HT1080 (cell line): ENCODE data around the gene KCND2. TPM values are rescaled to one million over a fixed set of nuclear protein-coding genes. Genes with fewer than 3 reads are reported as not detected.
A peak's percentile ranks its signal among the peaks of the same experiment; 100 is the strongest.
"Not testable (repeated sequence)": the region's sequence is repeated elsewhere in the genome, so short reads cannot be mapped to it uniquely, and the experiment has no call there.

Source experiments
- DNase-seq: peaks from one replicate; pipeline ENCODE4 v3.0.0-alpha.2; 2015; ENCODE audit warnings: low read depth
- total RNA-seq: library from RNA; depleted of rRNA; stranded (reverse); fragments of >200 nt; shearing (Covaris generic); gene quantifications from 2 replicates; pipeline ENCODE4 v1.2.3, GENCODE V29; 2014

KCND2 gene
- total RNA-seq, 1 experiment from 2014 or later = not detected

DNA sequence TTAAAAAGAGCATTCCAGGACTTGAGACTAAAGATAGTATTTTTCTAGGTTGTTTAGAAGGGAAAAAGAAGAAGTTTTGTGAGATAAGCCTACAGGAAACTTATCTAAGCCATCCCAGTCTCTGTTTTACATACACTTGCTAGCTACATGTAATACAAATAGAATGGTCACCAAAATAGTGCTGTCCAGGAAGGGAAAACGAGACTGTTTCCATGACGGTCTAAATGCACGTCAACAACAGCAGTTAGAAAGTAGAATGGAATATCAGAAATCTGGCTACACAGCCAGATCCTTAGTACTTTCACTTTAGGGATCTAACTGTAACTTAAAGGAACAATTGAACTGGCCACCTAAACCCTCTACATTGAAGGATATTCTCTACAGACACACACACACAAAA, 467.4 kb downstream of the KCND2 start:
- peak; percentile 2 for DNase-seq

- DNase-seq = no peak
Measured at GRCh38 chr7:120741371-120742042, 468.5 kb downstream of the KCND2 start.

DNA sequence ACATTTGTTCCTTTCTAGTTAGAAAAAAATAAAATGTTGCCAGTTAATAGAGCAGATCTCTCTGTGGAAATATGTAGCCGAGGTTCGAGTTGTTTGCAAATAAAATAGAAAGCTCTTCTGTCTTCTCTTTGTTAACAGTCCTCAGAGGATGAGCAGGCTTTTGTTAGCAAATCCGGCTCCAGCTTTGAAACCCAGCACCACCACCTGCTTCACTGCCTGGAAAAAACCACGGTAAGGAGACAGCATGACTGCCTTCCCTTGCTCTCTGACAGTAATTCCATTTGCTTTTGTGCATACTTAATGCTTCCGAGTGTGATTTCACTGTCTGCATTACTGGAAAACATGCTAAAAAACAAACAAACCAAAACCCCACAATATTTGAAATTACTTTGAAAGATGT, 469.4 kb downstream of the KCND2 start:
- DNase-seq = no peak

DNA sequence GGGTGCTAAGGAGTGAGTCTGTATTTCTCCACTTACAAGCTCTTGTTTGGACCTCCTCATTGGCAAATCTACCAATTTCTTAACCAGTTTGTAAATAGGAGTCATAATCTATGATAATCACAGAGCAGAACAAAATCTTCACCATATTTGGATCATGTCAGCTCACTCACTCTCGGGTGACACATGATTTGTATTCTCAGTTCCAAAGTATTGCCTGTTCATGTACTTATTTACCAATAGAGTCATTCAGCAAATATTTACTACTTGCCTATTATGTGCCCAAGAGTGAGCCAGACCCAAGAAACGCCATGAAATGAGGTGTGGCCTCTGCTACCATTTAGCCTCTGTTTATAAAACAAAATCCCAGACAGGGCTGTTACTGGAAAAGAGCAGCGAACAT, 470.2 kb downstream of the KCND2 start:
- no peak for DNase-seq

- no peak for DNase-seq
Measured at GRCh38 chr7:120760050-120760449, 487.1 kb downstream of the KCND2 start.

DNA sequence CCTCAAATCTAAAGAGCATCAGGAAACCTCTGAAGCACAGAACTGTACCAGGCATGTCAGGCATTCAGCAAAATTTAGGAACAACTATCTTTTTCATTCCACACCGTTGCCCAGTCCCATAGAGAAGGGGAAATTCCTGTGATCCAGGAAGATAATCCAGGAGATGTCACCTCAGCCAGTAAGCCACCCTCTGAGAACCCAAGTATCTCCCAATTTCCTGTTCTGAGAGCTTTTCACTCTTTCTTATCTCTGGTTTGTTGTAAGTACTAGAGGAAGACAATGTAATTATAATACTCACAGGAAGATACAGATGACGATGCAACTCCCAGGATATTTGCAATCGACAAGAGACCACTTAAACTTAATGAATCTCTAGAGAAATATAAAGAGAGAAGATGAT, 487.9 kb downstream of the KCND2 start:
- no peak for DNase-seq

- no peak for DNase-seq
Measured at GRCh38 chr7:120770206-120770605, 497.2 kb downstream of the KCND2 start.

- no peak for DNase-seq
Measured at GRCh38 chr7:120774481-120774880, 501.5 kb downstream of the KCND2 start.

GRCh38 chr7:120775755-120776154, 502.8 kb downstream of the KCND2 start:
- DNase-seq = no peak

DNA sequence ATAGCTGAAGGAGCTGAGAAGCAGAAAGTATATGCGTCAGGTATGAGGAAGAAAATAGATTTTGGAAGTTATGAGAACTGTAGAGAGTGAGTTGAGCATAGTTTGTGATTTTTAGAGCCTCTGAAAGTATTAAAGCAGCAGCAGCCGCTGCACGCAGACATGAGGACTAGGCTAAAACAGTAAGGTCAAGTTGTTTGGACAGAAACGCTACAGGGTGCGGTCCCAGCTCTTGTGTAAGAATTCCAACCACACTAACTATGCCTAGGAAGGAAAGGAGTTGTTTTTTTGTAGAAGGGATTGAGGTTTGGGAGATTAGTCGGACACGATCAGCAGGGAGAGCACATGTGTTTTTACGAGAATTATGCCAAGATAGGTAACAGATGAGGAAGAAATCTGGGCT, 506.1 kb downstream of the KCND2 start:
- not testable (repeated sequence) for DNase-seq

DNA sequence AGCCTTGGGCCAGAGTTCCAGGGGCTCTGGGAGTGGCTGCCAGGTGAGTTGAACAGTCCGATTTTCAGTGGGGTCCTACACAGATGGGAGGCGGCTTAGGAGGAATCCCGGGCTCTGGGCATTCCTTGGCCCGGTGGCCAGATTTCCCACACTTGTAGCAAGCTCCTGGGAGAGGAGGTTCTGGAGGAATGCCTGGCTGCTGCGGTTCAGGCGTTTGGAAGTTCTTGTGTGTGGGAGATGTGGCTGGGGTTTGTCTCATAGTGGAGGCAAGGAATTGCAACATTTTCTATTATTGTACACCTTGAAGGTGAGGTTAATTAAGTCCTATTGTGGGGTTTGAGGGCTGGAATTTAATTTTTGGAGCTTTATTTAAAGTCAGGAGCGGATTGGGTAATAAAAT, 507.5 kb downstream of the KCND2 start:
- DNase-seq = not testable (repeated sequence)

DNA sequence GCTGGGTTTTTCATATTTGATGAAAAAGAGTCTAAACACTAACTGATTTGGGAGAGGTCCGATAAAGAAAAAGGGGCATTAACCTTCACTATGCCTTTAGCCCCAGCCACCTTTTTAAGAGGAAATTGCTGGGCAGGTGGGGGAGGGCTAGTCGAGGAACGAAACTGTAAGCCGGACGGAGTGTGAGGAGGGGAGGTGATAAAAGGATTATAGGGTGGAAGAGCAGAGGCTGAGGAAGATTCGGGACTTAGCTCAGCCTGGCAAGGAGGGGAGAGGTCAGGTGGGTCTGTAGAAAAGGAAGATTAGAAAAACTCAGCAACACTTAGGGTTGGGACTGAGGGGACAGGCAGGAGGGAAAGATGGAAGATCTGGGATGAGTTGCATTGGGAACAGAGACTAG, 508.0 kb downstream of the KCND2 start:
- DNase-seq = no peak

DNA sequence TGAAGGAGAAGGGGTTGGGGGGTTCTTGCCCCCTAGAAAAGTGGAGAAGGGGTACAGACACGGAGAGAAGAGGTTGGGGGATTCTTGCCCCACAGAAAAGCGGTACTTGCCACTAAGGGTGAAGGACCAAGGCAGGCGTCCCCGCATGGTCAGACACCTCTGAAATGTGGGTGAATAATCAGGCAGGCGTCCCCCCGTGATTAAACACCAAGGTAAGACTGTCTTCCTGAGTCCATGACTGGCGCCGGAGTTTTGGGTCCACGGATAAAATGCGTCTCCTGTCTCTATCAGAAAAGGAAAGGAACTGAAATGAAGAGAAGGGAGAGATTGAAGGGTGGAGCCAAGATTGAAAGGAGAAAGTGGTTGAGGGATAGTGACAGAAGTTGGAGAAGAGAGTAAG, 508.9 kb downstream of the KCND2 start:
- DNase-seq = not testable (repeated sequence)

- DNase-seq = no peak
Measured at GRCh38 chr7:120783273-120783672, 510.3 kb downstream of the KCND2 start.

- DNase-seq = no peak
Measured at GRCh38 chr7:120783721-120784120, 510.7 kb downstream of the KCND2 start.

DNA sequence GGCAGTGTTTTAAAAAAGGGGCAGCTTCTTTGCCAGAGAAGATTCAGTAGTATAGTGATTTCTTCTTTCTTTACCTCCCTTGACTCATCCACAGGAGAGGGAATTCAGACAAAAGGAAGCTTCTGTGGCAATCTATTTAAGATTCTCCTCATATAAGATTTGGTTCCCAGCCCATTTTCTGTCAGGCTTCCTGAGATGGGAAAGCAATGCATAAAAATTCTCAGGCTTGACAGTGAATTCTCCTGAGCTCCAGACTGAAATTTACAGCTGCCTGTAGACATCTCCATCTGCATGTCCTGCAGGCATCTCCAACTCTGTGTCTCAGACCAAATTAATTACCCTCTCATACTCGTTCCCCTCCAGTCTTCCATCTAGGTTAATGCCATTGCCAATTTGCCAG, 512.1 kb downstream of the KCND2 start:
- peak; percentile 8 for DNase-seq

DNA sequence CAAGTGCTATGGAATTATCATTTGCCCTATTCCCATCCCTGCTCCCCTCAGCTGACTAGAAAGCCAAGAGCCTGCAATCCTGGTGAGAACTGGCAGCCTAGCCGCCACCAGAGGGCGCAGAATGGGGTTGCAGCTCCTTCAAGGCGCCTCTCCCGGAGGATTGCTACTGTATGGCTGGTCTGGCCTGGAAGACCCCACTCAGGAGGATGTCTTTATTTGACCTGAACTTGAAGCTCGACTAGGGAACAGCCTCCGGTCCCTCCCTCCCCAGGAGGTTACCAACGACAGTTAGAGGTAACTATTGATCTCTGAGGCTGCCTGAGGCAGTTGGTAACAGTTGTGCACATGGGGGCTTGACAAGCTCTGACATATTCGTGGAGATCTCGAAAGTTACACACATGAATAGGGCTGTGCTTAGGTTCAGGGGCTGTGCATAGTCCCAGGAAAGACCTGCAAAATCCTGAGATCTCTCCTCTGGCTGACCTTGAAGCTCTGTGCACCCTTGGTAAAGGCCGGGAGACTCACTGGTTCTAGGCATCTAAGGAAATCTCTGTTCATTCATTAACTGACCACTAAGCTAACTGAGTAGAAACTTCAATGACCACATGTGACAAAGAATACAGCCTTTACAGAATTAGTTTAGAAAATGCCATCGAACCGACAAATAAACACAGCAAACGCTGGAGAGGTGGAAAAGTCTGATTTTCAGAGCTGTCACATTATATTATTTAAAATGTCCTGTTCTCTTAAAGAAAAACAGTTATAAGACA, 519.3 kb downstream of the KCND2 start:
- peak; percentile 65 for DNase-seq

GRCh38 chr7:120792861-120793130, 519.8 kb downstream of the KCND2 start:
- DNase-seq = no peak

DNA sequence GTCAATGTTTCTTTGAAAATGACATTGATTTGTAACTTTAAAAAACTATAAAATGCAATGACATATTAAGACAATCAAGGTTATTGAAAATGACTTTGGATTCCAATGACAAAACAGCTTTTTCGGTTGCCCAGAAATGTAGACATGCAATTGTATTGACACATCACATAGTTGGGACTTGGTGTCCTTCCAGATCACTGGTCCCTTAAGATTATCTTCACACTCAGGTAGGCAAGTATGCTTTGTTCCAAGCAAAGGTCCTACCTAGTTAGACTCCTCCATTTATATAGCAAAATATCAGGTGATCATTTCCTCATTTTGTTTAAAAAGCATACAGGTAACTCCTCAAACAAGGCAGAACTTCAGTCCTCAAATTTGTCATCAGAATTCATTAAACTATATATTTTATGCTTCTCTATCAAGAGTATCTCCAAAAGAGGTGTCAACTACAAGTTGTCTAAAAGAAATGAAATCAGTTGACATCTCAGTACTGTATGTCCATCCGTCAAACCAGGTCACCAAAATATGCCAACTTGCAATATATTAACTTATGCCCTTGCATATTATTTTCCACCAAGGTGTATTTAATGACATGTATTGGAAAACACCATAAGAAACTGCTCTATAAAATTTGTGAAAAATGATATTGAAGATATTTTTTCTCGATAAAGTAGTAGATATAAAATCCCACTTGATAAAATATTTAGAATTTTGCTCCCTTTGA, 520.4 kb downstream of the KCND2 start:
- no peak for DNase-seq

DNA sequence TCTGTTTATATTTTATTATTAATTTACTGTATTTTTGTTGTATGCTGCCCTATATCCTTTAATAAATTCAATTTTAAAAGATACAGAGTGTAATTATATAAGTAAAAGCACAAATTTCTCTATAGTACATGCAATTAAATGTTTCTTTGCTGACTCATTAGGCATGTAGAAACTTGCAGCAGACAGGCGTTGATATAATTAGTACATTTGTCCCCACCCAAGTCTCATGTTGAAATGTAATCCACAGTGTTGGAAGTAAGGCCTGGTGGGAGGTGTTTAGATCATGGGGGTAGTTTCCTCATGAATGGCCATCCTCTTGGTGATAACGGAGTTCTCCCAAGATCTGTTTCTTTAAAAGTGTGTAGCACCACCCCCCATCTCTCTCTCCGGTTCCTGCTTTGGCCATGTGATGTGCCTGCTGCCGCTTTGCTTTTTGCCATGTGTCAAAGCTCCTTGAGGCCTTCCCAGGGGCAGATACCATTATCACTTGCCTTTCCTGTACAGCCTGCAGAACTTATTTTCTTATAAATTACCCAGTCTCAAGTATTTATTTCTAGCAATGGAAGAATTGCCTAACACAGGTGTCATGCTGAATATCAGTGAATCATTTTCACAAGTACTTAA, 521.2 kb downstream of the KCND2 start:
- DNase-seq = peak; percentile 6

DNA sequence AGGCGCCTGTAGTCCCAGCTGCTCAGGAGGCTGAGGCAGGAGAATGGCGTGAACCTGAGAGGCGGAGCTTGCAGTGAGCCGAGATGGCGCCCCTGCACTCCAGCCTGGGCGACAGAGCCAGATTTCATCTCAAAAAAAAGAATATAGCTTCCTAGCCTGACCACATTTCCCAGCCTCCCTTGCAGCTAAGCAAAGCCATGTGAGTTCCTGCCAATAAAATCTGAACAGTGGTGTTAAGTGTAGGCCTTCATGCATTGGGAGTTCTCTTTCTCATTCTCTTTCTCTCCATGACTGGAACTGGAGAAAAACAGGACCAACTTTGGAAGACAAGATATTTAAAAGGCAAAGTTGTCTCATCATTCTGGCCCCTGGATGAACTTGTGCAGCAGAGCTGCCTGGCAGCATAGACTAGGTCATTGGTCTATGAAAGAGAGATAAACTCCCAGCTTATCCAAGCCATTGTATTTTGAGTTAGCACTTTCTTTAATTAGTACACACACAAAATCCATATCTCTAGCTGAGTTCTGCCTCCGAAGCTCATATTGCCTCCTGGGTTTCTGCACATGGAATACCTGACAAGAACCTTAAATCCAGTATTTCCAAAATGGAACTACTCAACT, 524.2 kb downstream of the KCND2 start:
- no peak for DNase-seq

DNA sequence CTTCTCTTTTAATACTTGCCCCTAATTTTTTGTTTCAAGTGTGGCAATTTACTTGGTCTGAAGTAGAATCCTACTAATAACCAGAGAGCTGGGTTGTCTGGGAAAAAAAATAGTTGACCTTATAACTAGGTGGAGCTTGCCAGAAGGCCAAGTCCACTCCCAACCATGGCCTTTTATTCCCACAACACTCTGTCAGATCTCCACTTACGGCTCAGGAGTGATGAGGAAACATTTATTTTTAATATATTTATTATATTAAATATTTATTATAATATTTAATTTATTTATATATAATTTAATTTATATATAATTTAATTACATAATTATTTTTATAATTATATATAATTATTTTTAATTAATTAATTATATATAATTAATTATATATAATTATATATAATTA, 526.2 kb downstream of the KCND2 start:
- DNase-seq = no peak
